AG09309 (cell line): ENCODE results near the gene DTL.
"Not testable (repeated sequence)": the region's sequence is repeated elsewhere in the genome, so short reads cannot be mapped to it uniquely, and the experiment has no call there.

Source experiments
- DNase-seq: peaks from one replicate; pipeline ENCODE4 v3.0.0-alpha.2; 2010; ENCODE audit warnings: low read depth
- H3K4me3 ChIP-seq: 2 replicates; pipeline ENCODE4 v1.5.1; 2011; ENCODE audit warnings: mild to moderate bottlenecking, low read depth, low read length, moderate library complexity; ENCODE audit not compliant: control insufficient read depth
- TF ChIP-seq, protein P1 (sequence below): IDR thresholded peaks from 2 replicates; pipeline ENCODE4 v1.5.1; 2011; ENCODE audit warnings: mild to moderate bottlenecking, low read depth, low read length, inconsistent platforms; ENCODE audit not compliant: insufficient read depth, control insufficient read depth; ENCODE audit errors: missing control alignments

DTL gene

DNA sequence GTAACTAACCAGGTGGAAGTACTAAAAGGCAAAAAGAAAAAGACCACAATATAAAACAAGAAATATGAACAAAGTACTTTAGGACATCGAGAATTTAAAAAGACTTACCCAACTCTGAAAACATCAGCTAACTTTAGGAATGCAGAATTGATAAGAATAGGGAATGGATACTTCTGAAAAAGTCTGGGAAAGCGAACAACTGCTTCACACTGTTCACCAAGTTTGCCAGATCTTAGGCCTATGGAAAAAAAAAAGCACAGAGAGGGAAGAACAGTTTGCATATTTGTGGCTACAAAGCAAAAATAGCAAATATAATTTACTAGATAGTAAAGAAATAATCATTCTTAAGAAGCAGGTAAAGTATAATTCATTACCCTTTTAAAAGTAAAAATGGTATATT lies 14.6 kb upstream of the DTL start:
- H3K4me3 ChIP-seq, result no peak overlapping the region
- TF ChIP-seq, protein P1, sequence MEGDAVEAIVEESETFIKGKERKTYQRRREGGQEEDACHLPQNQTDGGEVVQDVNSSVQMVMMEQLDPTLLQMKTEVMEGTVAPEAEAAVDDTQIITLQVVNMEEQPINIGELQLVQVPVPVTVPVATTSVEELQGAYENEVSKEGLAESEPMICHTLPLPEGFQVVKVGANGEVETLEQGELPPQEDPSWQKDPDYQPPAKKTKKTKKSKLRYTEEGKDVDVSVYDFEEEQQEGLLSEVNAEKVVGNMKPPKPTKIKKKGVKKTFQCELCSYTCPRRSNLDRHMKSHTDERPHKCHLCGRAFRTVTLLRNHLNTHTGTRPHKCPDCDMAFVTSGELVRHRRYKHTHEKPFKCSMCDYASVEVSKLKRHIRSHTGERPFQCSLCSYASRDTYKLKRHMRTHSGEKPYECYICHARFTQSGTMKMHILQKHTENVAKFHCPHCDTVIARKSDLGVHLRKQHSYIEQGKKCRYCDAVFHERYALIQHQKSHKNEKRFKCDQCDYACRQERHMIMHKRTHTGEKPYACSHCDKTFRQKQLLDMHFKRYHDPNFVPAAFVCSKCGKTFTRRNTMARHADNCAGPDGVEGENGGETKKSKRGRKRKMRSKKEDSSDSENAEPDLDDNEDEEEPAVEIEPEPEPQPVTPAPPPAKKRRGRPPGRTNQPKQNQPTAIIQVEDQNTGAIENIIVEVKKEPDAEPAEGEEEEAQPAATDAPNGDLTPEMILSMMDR, result no peak
- DNase-seq, result no peak

DNA sequence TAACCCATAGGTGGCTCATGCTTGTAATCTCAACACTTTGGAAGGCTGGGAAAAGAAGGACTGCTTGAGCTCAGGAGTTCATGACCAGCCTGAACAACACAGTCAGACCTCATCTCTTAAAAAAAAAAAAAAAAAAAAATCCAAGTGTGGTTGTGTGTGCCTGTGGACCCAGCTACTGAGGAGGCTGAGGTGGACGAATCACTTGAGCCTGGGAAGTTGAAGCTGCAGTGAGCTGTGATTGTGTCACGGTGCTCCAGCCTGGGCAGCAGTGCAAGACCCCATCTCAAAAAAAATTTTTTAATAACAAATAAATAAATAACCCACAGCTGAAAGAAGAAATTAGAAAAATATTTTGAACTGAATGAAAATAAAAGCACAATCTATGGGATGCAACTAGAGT lies 14.0 kb upstream of the DTL start:
- DNase-seq, result no peak
- TF ChIP-seq, protein P1, result no peak

DNA sequence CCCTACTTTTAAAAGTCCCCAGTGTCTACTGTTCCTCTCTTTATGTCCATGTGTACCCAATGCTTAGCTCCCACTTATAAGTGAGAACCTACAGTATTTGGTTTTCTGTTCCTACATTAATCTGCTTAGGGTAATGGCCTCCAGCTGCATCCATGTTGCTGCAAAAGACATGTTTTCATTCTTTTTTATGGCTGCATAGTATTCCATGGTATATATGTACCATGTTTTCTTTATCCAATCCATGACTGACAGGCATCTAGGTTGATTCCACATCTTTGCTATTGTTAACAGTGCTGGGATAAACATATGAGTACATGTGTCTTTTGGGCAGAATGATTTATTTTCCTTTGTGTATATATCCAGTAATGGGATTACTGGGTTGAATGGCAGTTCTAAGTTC lies 12.6 kb upstream of the DTL start:
- not testable (repeated sequence) for DNase-seq, H3K4me3 ChIP-seq

More for the DNA sequence above, 14.0 kb upstream of the DTL start:
- no peak overlapping the region for H3K4me3 ChIP-seq

DNA sequence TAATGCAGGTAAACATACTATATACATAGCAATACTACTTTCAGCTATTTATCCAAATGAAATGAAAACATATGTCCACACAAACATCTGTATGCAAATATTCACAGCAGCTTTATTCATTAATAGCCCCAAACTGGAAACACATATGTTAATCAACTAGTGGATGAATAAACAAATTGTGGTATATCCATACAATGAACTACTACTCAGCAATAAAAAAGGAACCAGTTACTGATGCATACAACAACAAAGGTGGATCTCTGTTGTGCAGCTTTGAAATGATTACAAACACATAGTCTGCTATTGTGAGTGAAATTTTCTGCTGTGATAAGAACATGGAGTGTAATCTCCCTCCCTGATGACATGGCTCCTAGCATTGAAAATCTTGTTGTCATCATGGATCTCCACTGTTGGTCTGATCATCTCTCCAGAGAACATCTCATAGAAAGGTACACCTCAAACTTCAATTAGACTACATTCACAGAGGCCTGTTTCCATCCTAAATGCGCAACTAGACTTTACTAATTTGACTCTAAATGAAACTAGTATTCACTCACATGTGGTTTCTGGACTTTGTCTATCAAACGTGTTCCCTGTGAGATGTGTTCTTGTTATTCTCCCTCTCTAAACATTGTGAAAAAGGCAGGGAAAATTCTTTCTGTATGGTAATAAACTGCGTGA lies 10.9 kb upstream of the DTL start:
- no peak overlapping the region for H3K4me3 ChIP-seq
- TF ChIP-seq, protein P1, result no peak
- no peak for DNase-seq

DNA sequence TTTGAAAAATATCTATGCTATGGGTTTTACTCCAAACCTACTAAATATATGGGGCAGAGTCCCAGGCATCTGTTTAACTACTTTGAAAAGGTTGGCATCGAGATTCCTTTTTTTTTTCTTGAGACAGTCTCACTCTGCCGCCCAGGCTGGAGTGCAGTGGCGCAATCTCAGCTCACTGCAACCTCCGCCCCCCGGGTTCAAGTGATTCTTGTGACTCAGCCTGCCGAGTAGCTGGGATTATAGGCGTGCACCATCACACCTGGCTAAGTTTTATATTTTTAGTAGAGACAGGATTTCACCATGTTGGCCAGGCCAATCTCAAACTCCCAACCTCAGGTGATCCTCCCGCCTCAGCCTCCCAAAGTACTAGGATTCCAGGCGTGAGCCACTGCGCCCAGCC lies 7.8 kb upstream of the DTL start:
- not testable (repeated sequence) for H3K4me3 ChIP-seq, DNase-seq

DNA sequence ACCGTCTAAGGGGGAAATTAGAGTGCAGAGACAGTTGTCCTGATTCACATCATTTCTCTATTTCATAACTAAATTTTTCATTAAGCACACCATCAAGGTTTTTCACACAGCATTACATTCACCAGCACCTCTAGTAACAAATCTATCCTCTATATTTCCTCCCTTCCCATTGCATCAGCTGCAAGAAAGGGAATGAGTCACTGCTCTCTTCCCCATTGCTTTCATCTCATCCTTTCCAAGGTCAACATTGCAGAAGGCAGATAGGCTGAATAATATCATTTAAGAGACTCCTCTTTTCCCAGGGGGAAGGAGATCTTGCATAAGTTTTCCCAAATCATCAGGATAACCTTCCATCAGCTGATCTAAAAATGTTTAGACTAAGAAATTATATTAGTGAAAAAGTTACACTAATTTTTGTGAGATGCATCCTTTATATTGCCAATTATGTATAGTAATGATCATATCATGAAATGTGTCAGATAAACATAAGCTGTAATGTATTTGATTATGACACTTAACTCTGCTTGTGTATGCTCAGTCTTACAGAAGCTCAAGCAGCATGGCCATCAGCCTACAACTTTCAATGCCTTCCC lies 4.5 kb upstream of the DTL start:
- TF ChIP-seq, protein P1, result no peak
- H3K4me3 ChIP-seq, result no peak overlapping the region
- DNase-seq, result peak; percentile 63

DNA sequence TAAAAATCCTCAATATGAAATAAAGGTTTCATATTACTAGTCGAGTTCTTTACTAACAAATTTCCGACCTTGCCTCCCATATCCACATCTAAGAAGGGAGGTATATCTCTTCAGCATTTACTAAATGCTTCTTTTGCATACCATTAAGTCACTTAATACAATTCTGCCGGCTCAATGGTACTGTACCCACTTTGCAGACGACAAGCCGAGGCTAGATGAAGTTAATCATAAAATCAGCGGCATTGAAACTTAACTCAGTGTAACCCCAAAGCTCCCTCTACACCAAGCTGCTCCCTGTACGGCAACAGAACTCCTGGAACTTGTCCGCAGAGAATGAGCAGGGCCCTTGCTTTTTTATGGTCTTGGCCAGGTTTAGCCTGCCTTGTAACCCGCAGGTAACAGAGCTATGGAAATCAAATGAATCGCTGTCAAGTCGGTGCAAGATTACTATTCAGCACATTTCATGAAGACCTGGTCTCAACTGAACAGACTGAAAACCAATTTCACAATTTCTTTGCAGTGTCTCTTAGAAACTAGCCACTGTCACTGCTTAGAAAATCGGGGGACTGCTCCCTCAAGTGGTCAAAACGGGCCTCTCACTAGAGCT lies 929 bp upstream of the DTL start:
- DNase-seq, result no peak
- H3K4me3 ChIP-seq, result peak overlapping the region; percentile 74
- TF ChIP-seq, protein P1, result no peak
